ENCODE results near the gene KCNQ1OT1.

DNA sequence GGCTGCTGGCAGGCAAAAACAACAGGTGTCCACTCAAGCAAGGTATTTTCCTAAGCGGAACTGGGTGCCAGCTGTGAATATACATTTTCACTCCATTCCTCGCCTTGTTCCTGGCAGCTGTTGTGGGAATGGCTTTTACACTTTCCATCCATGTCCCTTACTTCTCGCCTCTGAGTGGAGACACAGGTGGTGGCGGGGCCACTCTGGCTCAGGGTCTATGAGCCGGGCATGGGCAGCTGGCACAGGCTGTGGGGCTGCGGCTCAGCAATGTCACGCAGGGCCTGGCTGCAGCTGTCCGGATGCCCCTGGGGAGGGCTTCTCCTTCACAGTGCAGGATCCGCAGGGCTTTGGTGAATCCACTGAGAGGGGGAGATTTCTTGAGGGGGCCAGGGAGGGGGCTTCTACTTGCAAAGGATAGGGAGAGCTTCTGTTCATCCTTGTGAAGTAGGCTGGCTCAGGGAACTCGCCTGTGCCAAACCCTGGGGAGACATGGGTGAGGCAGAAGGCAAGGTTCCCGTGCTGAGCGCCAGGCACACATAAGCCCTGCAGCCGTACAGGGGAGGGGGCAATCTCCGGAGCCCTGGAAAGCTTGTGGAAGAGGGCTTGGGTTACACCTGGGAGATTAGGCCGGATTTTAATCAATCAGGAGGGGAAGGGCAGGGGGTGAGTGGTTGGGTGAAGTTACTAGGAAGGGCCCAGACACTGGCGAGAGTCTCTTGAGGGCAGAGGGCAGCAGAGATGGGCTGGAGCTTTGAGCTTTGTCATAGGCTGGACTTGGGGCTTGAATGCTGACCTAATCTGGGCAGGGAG lies 45.7 kb downstream of the KCNQ1OT1 start:
- no peak for TF ChIP-seq CTCF (IDR thresholded peaks at IDR 0.05; ENCODE audit: low read length)
- TF ChIP-seq EZH2 (optimal IDR thresholded peaks at IDR 0.05; ENCODE audit: low read depth, low read length), result no peak
- TF ChIP-seq EZH2phosphoT487 (IDR thresholded peaks at IDR 0.05; ENCODE audit: low read length), result no peak
